HG03060 (cell line): ENCODE results near the gene FPGS.
"Not testable (repeated sequence)": the region's sequence is repeated elsewhere in the genome, so short reads cannot be mapped to it uniquely, and the experiment has no call there.

Experiments
- ATAC-seq: cut with Tn5 transposase; IDR thresholded peaks from one replicate; pipeline ENCODE4 v1.9.1; 2021; ENCODE audit warnings: low read depth, moderate number of reproducible peaks; ENCODE audit not compliant: unreplicated experiment

Gene FPGS, protein sequence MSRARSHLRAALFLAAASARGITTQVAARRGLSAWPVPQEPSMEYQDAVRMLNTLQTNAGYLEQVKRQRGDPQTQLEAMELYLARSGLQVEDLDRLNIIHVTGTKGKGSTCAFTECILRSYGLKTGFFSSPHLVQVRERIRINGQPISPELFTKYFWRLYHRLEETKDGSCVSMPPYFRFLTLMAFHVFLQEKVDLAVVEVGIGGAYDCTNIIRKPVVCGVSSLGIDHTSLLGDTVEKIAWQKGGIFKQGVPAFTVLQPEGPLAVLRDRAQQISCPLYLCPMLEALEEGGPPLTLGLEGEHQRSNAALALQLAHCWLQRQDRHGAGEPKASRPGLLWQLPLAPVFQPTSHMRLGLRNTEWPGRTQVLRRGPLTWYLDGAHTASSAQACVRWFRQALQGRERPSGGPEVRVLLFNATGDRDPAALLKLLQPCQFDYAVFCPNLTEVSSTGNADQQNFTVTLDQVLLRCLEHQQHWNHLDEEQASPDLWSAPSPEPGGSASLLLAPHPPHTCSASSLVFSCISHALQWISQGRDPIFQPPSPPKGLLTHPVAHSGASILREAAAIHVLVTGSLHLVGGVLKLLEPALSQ

GRCh38 chr9:127802576-127803443 lies at the start of gene FPGS:
Gene FPGS (plus strand): TSS chr9:127802882. CDS start chr9:127802925, 43 bp downstream.
- no peak for ATAC-seq

DNA sequence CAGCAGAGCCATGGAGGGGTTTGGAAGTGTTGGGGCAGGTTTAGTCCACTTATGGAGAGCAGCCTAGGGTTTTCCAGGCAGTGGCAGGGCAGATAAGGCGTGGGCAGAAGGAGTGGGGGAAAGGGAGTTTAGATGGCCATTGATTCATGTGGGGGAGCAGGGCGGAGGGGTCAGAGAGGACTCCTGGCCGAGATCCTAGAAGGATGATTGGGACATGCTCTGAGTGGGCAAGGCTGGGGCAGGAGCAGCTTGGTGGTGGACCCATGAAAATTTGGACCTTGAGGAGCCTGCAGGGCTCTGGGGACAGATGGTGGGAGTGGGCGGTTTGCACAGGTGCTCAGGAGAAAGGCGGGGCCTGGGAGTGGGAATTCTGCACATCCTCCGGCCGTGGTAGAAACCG lies 49.5 kb upstream of the FPGS start:
- no peak for ATAC-seq

GRCh38 chr9:127753622-127754021 lies 49.1 kb upstream of the FPGS start:
- no peak for ATAC-seq

DNA sequence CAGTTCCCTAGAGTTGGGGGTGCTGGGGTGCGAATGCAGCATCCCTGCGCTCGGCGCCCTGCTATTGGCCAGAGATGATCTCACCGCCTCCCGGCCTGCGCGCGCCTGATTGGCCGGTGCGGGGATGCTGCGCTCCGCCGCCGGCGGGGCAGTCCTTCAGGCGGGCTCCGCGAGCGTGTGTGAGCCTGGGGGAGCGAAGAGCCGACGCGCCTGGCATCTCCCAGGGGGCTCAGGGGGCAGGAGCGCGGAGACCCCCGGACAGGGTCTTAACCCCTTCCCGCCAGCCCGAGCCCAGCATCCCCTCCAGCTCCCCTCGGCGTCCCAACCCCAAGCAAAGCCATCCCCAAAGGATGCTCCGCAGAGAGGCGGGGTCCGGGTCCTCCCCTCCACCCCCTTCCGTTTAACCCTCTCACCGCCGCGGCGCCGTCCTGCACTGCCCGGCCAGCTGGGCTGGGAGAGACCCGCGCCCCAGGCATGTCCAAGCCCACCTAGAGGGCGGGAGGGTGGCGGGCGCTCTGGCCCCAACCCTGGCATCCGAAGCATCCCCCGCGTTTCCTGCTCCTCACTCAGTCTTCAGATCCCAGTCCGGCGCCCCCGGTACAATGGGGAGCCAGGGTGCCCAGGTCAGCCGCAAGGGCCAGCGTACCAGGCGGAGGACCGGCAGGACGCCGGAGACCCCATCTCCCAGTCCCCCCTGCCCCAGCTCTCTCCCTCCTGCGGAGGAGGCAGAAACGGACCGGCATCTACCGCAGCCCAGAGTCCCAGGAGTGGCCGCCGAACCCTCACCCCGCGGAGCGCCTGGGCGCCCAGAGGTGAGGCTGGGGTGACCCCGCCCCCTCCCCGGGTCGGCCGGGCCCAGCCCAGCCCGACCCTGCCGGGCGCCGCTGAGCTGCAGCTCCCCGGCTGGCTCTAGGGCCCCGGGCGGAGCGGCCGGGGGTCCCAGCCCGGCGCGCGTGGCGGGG lies 48.3 kb upstream of the FPGS start:
- ATAC-seq: no peak

DNA sequence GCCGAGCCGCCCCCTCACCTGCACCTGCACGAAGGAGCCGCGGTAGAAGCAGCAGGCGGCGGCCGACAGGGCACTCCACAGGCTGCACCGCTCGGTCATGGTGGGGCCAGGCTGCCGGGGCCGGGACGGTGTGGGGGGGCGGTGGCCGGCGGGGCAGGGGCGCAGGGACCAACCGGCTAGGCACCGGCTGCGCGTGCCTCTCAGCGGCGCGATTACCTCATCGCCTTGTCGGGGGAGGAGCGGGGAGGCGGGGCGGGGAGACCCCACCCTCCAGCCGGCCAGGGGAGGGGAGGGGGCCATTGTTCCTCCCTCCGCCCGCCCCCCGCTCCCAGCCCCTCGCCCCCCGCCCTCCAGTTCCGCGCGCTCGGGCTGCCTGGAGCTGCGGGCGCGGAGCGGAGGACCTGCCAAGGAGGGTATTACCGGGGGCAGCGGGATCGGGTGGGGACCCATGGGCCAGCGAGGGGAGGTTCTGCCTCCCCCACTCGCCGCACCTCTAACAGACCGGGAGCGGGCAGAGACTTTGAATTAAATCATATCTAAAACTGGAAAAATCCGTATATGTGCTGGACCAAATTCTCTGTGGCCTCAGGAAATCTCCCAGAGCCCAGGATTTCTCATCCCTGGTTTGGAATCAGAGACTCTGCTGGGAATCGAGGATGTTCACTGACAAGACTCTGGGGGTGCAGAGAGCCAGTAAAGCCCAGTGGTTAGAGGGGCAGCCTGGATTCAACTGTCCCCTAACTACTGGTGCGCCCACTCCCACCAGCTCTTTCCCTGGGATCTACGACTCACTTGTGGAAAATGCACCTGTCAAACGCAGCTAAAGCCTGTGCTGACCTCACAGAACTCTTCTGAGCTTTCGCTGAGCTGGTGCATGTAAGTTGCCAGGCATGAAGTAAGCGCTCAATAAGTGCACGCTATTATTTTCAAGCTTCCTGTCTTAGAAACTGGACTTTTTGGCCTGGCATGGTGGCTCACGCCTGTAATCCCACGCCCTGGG lies 47.3 kb upstream of the FPGS start:
- no peak for ATAC-seq

DNA sequence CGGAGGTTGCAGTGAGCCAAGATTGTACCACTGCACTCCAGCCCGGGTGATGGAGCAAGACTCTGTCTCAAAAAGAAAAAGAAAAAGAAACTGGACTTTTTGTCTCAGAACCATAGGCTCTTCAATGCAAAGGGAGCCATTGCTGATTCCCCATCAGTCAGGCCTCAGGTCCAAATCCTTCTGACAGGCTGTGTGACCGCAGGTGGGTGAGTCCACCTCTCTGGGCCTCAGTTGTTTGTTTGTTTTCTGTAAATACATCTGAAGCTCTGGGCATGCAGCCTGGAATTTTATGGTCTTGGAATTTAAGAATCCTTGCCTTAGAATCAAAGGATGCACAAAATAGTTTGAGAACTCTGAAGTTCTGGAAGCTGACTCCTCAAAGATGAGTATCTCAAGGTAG lies 46.4 kb upstream of the FPGS start:
- no peak for ATAC-seq

GRCh38 chr9:127756776-127757175 lies 45.9 kb upstream of the FPGS start:
- ATAC-seq: not testable (repeated sequence)

DNA sequence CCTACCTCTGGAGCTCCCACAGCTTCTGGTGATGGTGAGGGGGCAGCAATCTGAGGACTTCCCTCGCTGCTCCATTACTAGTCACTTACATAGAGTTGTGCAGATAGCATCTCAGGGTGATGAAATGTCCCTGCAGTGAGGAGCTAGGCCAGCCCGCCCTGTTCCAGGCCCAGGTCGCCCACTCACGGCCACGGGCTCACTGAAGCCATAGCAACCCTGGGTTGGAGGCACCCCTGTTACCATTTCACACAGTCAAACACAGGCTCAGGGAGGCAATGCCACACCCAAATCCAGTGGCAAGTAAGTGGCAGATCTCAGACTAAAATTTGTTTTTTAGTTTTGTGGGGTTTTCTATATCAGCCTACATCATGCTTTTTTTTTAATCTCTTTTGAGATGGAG lies 43.8 kb upstream of the FPGS start:
- no peak for ATAC-seq

DNA sequence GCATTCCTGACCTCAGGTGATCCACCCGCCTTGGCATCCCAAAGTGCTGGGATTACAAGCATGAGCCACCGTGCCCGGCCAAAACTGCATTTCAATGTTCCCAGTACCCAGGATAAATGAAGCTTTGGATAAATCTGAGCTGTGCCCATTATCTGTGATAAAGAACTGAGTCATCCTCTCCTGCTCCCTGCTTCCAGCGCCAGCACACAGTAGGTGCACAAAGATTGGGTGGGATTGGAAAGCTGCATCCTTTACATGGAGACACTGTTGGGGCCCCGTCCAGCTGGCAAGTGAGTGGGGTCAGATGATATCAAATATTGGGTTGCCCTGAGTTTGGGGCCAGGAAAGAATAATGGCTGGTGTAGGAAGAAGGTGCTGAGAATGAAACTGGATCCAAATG lies 41.6 kb upstream of the FPGS start:
- no peak for ATAC-seq

DNA sequence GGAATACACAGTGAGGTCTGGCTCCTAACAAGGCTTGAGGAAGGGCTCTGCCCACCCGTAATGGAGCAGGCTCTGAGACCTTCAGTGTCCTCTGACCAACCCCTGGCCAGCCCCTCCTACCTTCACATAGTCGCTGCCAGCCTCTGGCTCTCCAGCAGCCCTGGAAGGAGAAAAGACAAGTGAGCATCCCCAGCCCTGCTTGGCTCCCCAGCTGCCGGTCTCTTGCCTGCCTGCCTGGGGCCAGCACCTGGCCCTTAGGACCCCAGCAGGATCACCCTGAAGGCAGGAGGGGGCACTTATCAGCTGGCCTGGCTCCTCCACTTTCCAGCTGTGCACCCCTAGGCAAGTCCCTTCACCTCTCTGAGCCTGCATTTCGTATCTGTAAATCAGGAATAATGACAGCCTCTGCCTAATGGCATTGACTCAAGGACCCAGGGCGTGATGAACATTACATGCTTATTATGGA lies 41.2 kb upstream of the FPGS start:
- ATAC-seq: no peak

GRCh38 chr9:127762111-127762676 lies 40.5 kb upstream of the FPGS start:
- ATAC-seq: no peak

GRCh38 chr9:127763918-127764384 lies 38.7 kb upstream of the FPGS start:
- ATAC-seq: no peak

- ATAC-seq: no peak
These were observed 37.3 kb upstream of the FPGS start for GRCh38 chr9:127765418-127765817.

GRCh38 chr9:127767410-127767809 lies 35.3 kb upstream of the FPGS start:
- no peak for ATAC-seq

- no peak for ATAC-seq
These were observed 34.8 kb upstream of the FPGS start for GRCh38 chr9:127767909-127768331.

DNA sequence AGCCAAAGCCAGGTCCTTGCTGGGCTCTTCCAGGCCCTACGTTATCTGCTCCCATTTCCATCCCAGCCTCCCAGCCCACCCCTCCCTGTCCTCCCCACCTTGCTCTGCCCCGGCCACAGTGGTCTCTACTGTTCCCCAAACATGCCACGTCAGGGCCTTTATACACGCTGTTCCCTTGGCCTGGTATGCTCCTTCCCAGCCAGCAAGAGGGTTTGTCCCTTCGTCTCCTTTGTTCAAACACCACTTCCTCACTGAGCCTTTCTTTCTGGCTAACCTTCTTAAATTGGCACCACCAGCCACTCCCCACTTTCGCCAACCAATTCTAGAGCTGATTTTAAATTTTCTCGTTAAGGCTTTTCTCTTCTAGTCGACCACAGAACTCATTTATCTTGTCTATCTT lies 34.0 kb upstream of the FPGS start:
- no peak for ATAC-seq

GRCh38 chr9:127769101-127769500 lies 33.6 kb upstream of the FPGS start:
- ATAC-seq: no peak

DNA sequence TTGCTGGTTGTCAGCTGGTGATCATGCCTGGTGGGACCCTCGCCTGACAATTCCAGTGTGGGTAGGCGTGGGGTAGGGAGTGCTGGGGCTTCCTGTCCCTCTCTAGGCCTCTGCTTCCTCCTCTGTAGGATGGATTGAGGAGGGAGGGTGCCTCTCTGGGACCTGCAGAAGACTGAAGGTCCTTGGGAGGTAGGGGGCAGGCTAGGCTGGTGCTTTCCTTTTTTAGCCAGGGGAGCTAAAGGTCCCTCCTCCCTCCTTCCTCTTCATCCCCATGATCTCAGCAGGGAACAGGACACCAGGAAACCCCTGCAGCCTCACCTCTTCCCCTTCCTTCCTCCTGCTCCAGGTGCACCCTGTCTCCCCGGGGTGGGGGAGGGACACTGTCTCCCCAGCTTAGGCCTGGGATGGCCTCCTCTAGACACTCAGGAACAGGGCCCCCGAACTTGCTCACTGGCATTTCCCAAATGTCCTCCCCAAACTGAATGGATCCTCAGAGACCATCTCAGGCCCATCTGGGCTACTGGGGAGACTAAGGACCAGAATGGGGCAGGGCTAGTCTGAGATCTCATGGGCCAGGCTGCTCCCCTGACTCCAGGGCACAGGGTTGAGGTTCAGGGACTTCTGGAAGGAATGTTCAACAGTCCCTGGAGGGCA lies 32.6 kb upstream of the FPGS start:
- ATAC-seq: no peak
